K562 (cell line): ENCODE results near the gene DUSP28. TPM values are rescaled to one million over a fixed set of nuclear protein-coding genes. Genes with fewer than 3 reads are reported as not detected.

ENCODE experiments used
- HNRNPH1 ChIP-seq: fragments of 200-400 bp; formaldehyde crosslinking; optimal IDR thresholded peaks from 2 replicates; pipeline ENCODE3; 2017; ENCODE audit warnings: low read depth, mild to moderate bottlenecking, low read length, moderate library complexity
- JUN ChIP-seq, 2 experiments: sonication (generic) in 1 of 2; formaldehyde crosslinking in 1 of 2; IDR thresholded peaks; 2 replicates each; pipeline versions ENCODE4 v1.6.1 to v1.8.0; 2012 to 2022; ENCODE audit warnings: borderline replicate concordance in 2 of 2, mild to moderate bottlenecking in 2 of 2, improper control_type of control experiment in 1 of 2, low read depth in 1 of 2, low read length in 1 of 2, missing genetic modification reagents in 1 of 2
- KHSRP ChIP-seq: fragments of 450-650 bp; IDR thresholded peaks from 2 replicates; pipeline ENCODE4 v1.6.1; 2017
- PCBP1 ChIP-seq: fragments of 200-400 bp; formaldehyde crosslinking; IDR thresholded peaks from 2 replicates; pipeline ENCODE4 v1.6.1; 2018; ENCODE audit warnings: mild to moderate bottlenecking, low read depth, low read length; ENCODE audit not compliant: poor library complexity, severe bottlenecking
- RBM17 ChIP-seq: fragments of 200-400 bp; formaldehyde crosslinking; IDR thresholded peaks from 2 replicates; pipeline ENCODE4 v1.6.1; 2017; ENCODE audit warnings: low read depth, mild to moderate bottlenecking, low read length, borderline replicate concordance
- RBM22 ChIP-seq: fragments of 200-400 bp; formaldehyde crosslinking; IDR thresholded peaks from 2 replicates; pipeline ENCODE4 v1.6.1; 2018; ENCODE audit warnings: low read length, low read depth; ENCODE audit not compliant: poor library complexity, severe bottlenecking
- RFX7 ChIP-seq: fragments of 250-450 bp; sonication (Bioruptor Pico); IDR thresholded peaks from 2 replicates; pipeline ENCODE4 v1.5.1; 2021; ENCODE audit warnings: mild to moderate bottlenecking
- TARDBP ChIP-seq: fragments of 450-650 bp; IDR thresholded peaks from 2 replicates; pipeline ENCODE4 v1.6.1; 2016
- TGIF2 ChIP-seq: sonication (generic); formaldehyde crosslinking; IDR thresholded peaks from 2 replicates; pipeline ENCODE4 v1.8.1; 2022; ENCODE audit warnings: mild to moderate bottlenecking, missing genetic modification reagents, moderate library complexity
- ZKSCAN1 ChIP-seq: fragments of 150-350 bp; IDR thresholded peaks from 2 replicates; pipeline ENCODE4 v1.6.1; 2016; ENCODE audit warnings: low read depth, low read length
- ZNF124 ChIP-seq: sonication (generic); formaldehyde crosslinking; IDR thresholded peaks from 2 replicates; pipeline ENCODE4 v1.8.1; 2022; ENCODE audit warnings: missing genetic modification reagents
- ZNF551 ChIP-seq: fragments of 250-450 bp; sonication (Bioruptor Pico); IDR thresholded peaks from 2 replicates; pipeline ENCODE4 v1.5.0; 2021; ENCODE audit warnings: mild to moderate bottlenecking, moderate library complexity
- polyA plus RNA-seq, 8 experiments: library from polyadenylated mRNA; depleted of rRNA in 4 of 8; stranded (reverse) in 5 of 8; unstranded in 3 of 8; fragments of >200 nt; fragmentation: Nextera tagmentation in 2 of 8; fragmentation: Illumina TruSeq in 1 of 8; extraction: Ambion mirVana in 2 of 8; extraction: Trizol in 1 of 8; gene quantifications; 2 replicates each; pipeline versions ENCODE4 v1.2.1 to v1.2.3, GENCODE V29; 2011 to 2014; ENCODE audit warnings: inconsistent platforms in 1 of 8, missing spikeins in 1 of 8
- total RNA-seq, 7 experiments: library from RNA; depleted of rRNA in 6 of 7; stranded (reverse); fragments of >200 nt in 6 of 7; fragmentation: Illumina TruSeq in 2 of 7; extraction: Trizol in 2 of 7; gene quantifications; 2 replicates each; pipeline versions ENCODE4 v1.2.1 to v1.2.3, GENCODE V29; 2011 to 2021; ENCODE audit warnings: low replicate concordance in 1 of 7
- TF ChIP-seq, protein P1 (sequence below), 2 experiments: fragments of 450-650 bp in 1 of 2; sonication (generic) in 1 of 2; formaldehyde crosslinking in 1 of 2; IDR thresholded peaks; 2 replicates each; pipeline versions ENCODE4 v1.7.1 to v1.9.0; 2016 to 2022; ENCODE audit warnings: inconsistent platforms in 1 of 2, mild to moderate bottlenecking in 1 of 2, missing genetic modification reagents in 1 of 2
- TF ChIP-seq, protein P2 (sequence below): fragments of 250-450 bp; sonication (Bioruptor Pico); IDR thresholded peaks from 2 replicates; pipeline ENCODE4 v1.5.0; 2022; ENCODE audit warnings: mild to moderate bottlenecking

DUSP28 gene
- total and polyA plus RNA-seq, 9 of the 15 experiments (the other 6 are each of a cell fraction or from before 2014, with no cell fraction given) = 2.8 to 8.1 (median 4.2) TPM

DNA sequence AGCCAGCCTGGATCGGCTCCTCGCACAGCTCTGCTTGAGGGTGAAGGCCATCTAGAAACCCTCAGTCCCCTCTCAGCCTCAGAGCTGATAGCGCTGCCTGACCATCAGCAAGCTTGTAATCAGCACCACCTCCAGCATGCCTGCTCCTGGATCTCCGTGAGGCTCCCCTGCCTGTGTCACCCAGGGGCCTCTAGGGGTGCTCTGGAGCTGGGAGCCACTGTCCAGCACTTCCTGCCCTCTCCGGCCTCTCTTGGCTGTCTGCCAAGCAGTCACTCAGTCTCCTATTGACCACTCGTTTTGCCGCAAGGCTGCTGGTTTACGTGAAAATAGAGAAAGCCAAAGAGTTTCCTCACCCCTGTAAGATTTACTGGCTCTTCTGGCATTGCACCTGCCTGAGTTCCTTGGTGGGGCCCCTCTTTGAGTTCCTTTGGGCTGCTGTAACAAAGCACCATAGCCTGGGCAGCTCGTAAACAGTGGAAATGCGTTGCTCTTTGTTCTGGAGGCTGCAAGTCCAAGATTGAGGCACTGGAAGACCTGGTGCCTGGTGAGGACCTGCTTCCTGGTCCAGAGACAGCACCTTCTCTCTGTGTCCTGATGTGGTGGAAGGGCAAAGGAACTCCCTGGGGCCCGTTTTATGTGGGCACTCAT lies 44.3 kb downstream of the DUSP28 start (continued):
- TF ChIP-seq, protein P1, sequence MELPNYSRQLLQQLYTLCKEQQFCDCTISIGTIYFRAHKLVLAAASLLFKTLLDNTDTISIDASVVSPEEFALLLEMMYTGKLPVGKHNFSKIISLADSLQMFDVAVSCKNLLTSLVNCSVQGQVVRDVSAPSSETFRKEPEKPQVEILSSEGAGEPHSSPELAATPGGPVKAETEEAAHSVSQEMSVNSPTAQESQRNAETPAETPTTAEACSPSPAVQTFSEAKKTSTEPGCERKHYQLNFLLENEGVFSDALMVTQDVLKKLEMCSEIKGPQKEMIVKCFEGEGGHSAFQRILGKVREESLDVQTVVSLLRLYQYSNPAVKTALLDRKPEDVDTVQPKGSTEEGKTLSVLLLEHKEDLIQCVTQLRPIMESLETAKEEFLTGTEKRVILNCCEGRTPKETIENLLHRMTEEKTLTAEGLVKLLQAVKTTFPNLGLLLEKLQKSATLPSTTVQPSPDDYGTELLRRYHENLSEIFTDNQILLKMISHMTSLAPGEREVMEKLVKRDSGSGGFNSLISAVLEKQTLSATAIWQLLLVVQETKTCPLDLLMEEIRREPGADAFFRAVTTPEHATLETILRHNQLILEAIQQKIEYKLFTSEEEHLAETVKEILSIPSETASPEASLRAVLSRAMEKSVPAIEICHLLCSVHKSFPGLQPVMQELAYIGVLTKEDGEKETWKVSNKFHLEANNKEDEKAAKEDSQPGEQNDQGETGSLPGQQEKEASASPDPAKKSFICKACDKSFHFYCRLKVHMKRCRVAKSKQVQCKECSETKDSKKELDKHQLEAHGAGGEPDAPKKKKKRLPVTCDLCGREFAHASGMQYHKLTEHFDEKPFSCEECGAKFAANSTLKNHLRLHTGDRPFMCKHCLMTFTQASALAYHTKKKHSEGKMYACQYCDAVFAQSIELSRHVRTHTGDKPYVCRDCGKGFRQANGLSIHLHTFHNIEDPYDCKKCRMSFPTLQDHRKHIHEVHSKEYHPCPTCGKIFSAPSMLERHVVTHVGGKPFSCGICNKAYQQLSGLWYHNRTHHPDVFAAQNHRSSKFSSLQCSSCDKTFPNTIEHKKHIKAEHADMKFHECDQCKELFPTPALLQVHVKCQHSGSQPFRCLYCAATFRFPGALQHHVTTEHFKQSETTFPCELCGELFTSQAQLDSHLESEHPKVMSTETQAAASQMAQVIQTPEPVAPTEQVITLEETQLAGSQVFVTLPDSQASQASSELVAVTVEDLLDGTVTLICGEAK (IDR thresholded peaks at IDR 0.05) = peak; percentile 44; the same call in 1 of the 2 replicates
- TF ChIP-seq, protein P1 (CRISPR knock-in tag; IDR thresholded peaks at IDR 0.05) = no peak
- TF ChIP-seq KHSRP (no peak), RFX7 (CRISPR knock-in tag) (no peak), PCBP1 (no peak), ZNF551 (CRISPR knock-in tag) (no peak), ZKSCAN1 (no peak), TGIF2 (CRISPR knock-in tag) (no peak), RBM17 (no peak), HNRNPH1 (no peak), TARDBP (no peak), ZNF124 (no peak), RBM22 (no peak), JUN (IDR thresholded peaks at IDR 0.05; ENCODE audit: borderline replicate concordance, low read depth, low read length) (no peak; the same call in 1 of the 2 replicates), JUN (CRISPR knock-in tag; IDR thresholded peaks at IDR 0.05; ENCODE audit: borderline replicate concordance) (no peak)
- TF ChIP-seq, protein P2, sequence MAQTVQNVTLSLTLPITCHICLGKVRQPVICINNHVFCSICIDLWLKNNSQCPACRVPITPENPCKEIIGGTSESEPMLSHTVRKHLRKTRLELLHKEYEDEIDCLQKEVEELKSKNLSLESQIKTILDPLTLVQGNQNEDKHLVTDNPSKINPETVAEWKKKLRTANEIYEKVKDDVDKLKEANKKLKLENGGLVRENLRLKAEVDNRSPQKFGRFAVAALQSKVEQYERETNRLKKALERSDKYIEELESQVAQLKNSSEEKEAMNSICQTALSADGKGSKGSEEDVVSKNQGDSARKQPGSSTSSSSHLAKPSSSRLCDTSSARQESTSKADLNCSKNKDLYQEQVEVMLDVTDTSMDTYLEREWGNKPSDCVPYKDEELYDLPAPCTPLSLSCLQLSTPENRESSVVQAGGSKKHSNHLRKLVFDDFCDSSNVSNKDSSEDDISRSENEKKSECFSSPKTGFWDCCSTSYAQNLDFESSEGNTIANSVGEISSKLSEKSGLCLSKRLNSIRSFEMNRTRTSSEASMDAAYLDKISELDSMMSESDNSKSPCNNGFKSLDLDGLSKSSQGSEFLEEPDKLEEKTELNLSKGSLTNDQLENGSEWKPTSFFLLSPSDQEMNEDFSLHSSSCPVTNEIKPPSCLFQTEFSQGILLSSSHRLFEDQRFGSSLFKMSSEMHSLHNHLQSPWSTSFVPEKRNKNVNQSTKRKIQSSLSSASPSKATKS (CRISPR knock-in tag) = no peak
